Thoracic aorta (tissue), 2 donors: ENCODE results near the gene TCERG1. TPM values are rescaled to one million over a fixed set of nuclear protein-coding genes. Genes with fewer than 3 reads are reported as not detected.

Source experiments
- ATAC-seq: fragments of 150-250 bp; one replicate; pipeline ENCODE4 v1.8.0; 2017; ENCODE audit warnings: low read depth; ENCODE audit not compliant: insufficient number of reproducible peaks, low FRiP score
- DNase-seq: peaks from one replicate; pipeline ENCODE4 v3.0.0-alpha.2; 2020; ENCODE audit warnings: low spot score
- H3K27ac ChIP-seq, 2 donors: fragments of 200-600 bp; sonication (generic); 1 replicate in 1 of 2; 2 replicates in 1 of 2; pipeline ENCODE4 v1.5.1; 2016; ENCODE audit warnings: mild to moderate bottlenecking in 2 of 2, moderate library complexity in 2 of 2
- H3K27me3 ChIP-seq: fragments of 200-600 bp; sonication (generic); replicated peaks from 2 replicates; pipeline ENCODE4 v1.6.0; 2016; ENCODE audit warnings: mild to moderate bottlenecking; ENCODE audit not compliant: insufficient read depth
- H3K36me3 ChIP-seq: fragments of 200-600 bp; sonication (generic); one replicate; pipeline ENCODE4 v1.5.1; 2016
- H3K4me1 ChIP-seq, 2 donors: fragments of 200-600 bp; sonication (generic); 1 replicate in 1 of 2; 2 replicates in 1 of 2; pipeline versions ENCODE4 v1.5.1 to v1.6.0; 2016; ENCODE audit warnings: low read depth in 2 of 2, mild to moderate bottlenecking in 1 of 2; ENCODE audit not compliant: control insufficient read depth in 1 of 2
- H3K4me3 ChIP-seq: fragments of 200-600 bp; sonication (generic); 2 replicates; pipeline ENCODE4 v1.5.1; 2016; ENCODE audit warnings: mild to moderate bottlenecking
- H3K9me3 ChIP-seq: fragments of 200-600 bp; sonication (generic); 2 replicates; pipeline ENCODE4 v1.5.1; 2016
- CTCF ChIP-seq: fragments of 200-600 bp; sonication (generic); IDR thresholded peaks from one replicate; pipeline ENCODE4 v1.5.1; 2019; ENCODE audit warnings: antibody characterized with exemption
- total RNA-seq, 2 donors: library from RNA; depleted of rRNA; stranded (reverse); fragments of >200 nt; gene quantifications; one replicate each; pipeline versions ENCODE4 v1.1.0 to v1.2.3, GENCODE V29; 2016

Gene TCERG1
- total RNA-seq, 2 donors from 2014 or later: 45.2 to 125 TPM

GRCh38 chr5:146507428-146507827 is 60.3 kb downstream of the TCERG1 start:
- DNase-seq (no peak), ATAC-seq (no peak)
- Histone ChIP-seq H3K4me1 (no peaks in the 10 kb centered on the region), H3K36me3 (peaks cover 27% of the 10 kb centered on the region), H3K27ac (no peak overlapping the region), H3K4me3 (no peak overlapping the region), H3K27me3 (no peaks in the 10 kb centered on the region), H3K9me3 (no peaks in the 10 kb centered on the region)
- TF ChIP-seq CTCF: no peak

- no peak overlapping the region for H3K4me3 ChIP-seq
- peaks cover 28% of the 10 kb centered on the region for H3K36me3 ChIP-seq
- no peaks in the 10 kb centered on the region for H3K27me3 ChIP-seq
- H3K4me1 ChIP-seq: no peaks in the 10 kb centered on the region
- ATAC-seq (no peak), DNase-seq (no peak)
- H3K9me3 ChIP-seq: no peaks in the 10 kb centered on the region
- H3K27ac ChIP-seq: no peak overlapping the region
- TF ChIP-seq CTCF: no peak
Measured at GRCh38 chr5:146510559-146511125, 63.5 kb downstream of the TCERG1 start.

GRCh38 chr5:146513462-146513861 is 66.3 kb downstream of the TCERG1 start:
- H3K4me1 ChIP-seq: no peaks in the 10 kb centered on the region
- ATAC-seq (no peak), DNase-seq (no peak)
- no peaks in the 10 kb centered on the region for H3K27me3 ChIP-seq
- H3K36me3 ChIP-seq: peaks cover 15% of the 10 kb centered on the region
- H3K4me3 ChIP-seq: no peak overlapping the region
- H3K27ac ChIP-seq: no peak overlapping the region
- no peaks in the 10 kb centered on the region for H3K9me3 ChIP-seq
- TF ChIP-seq CTCF: no peak

- Histone ChIP-seq H3K9me3 (no peaks in the 10 kb centered on the region), H3K4me3 (no peak overlapping the region), H3K27ac (no peak overlapping the region), H3K4me1 (no peaks in the 10 kb centered on the region), H3K36me3 (peaks cover 15% of the 10 kb centered on the region), H3K27me3 (no peaks in the 10 kb centered on the region)
- DNase-seq: no peak
- no peak for TF ChIP-seq CTCF
- ATAC-seq: no peak
Measured at GRCh38 chr5:146514575-146514974, 67.4 kb downstream of the TCERG1 start.

GRCh38 chr5:146515473-146516150 is 68.5 kb downstream of the TCERG1 start:
- no peaks in the 10 kb centered on the region for H3K9me3 ChIP-seq
- TF ChIP-seq CTCF: no peak
- no peaks in the 10 kb centered on the region for H3K27me3 ChIP-seq
- no peaks in the 10 kb centered on the region for H3K4me1 ChIP-seq
- no peak overlapping the region for H3K27ac ChIP-seq
- ATAC-seq (no peak), DNase-seq (no peak)
- no peak overlapping the region for H3K4me3 ChIP-seq
- peaks cover 10% of the 10 kb centered on the region for H3K36me3 ChIP-seq
